B cell (primary cell): ENCODE measurements around the gene NCAPH2. TPM values are rescaled to one million over a fixed set of nuclear protein-coding genes. Genes with fewer than 3 reads are reported as not detected.

ENCODE experiments used
- ATAC-seq: fragments of 200-7000 bp; cut with Tn5 transposase; one replicate; pipeline ENCODE4 v1.10.0; 2021; ENCODE audit warnings: low read depth, mild to moderate bottlenecking, moderate number of reproducible peaks, moderate library complexity
- CTCF ChIA-PET: fragments of 350-600 bp; sonication (Branson Sonifier 250); formaldehyde crosslinking; loops from one replicate; lab custom pipeline; 2021; ENCODE audit warnings: antibody characterized with exemption, inconsistent platforms; lab: Charles Lee
- POLR2A ChIA-PET: fragments of 350-600 bp; sonication (Branson Sonifier 250); formaldehyde crosslinking; loops from one replicate; lab custom pipeline; 2021; ENCODE audit warnings: antibody characterized with exemption; lab: Charles Lee
- DNase-seq: peaks from one replicate; pipeline ENCODE4 v3.0.0; 2013
- H2AFZ ChIP-seq: 2 replicates; pipeline ENCODE4 v1.6.1; 2012; ENCODE audit warnings: mild to moderate bottlenecking, low read depth, low read length; ENCODE audit not compliant: insufficient read depth, poor library complexity, severe bottlenecking
- H3K27ac ChIP-seq, 2 donors: 1 replicate in 1 of 2; 2 replicates in 1 of 2; pipeline ENCODE4 v1.5.1; 2012 to 2013; ENCODE audit warnings: low read length in 2 of 2, mild to moderate bottlenecking in 2 of 2, moderate library complexity in 1 of 2
- H3K27me3 ChIP-seq, 4 experiments: fragments of 200-600 bp in 1 of 4; sonication (generic) in 1 of 4; replicated peaks in 1 of 4; 1 replicate in 2 of 4; 2 replicates in 2 of 4; pipeline versions ENCODE4 v1.6.1 to v1.7.0; 2013 to 2016; ENCODE audit warnings: low read length in 3 of 4, mild to moderate bottlenecking in 2 of 4, mixed read lengths in 1 of 4, moderate library complexity in 1 of 4; ENCODE audit not compliant: insufficient read depth in 4 of 4, control insufficient read depth in 3 of 4; ENCODE audit errors: control extremely low read depth in 1 of 4
- H3K36me3 ChIP-seq, 2 experiments: replicated peaks in 1 of 2; 1 replicate in 1 of 2; 2 replicates in 1 of 2; pipeline versions ENCODE4 v1.6.1 to v1.7.1; 2013; ENCODE audit warnings: low read length in 1 of 2; ENCODE audit not compliant: insufficient read depth in 2 of 2, control insufficient read depth in 1 of 2; ENCODE audit errors: control extremely low read depth in 1 of 2, extremely low read depth in 1 of 2
- H3K4me1 ChIP-seq, 2 donors: fragments of 200-600 bp in 1 of 2; sonication (generic) in 1 of 2; 1 replicate in 1 of 2; 2 replicates in 1 of 2; pipeline versions ENCODE4 v1.5.1 to v1.6.1; 2013 to 2017; ENCODE audit warnings: low read length in 2 of 2; ENCODE audit not compliant: control insufficient read depth in 2 of 2, insufficient read depth in 2 of 2
- H3K4me2 ChIP-seq: replicated peaks from 2 replicates; pipeline ENCODE3; 2012; ENCODE audit warnings: mild to moderate bottlenecking, low read depth, low read length; ENCODE audit not compliant: poor library complexity, severe bottlenecking
- H3K4me3 ChIP-seq, 5 experiments: fragments of 200-600 bp in 1 of 5; sonication (generic) in 1 of 5; 1 replicate in 3 of 5; 2 replicates in 2 of 5; pipeline versions ENCODE4 v1.5.1 to v1.7.0; 2011 to 2016; ENCODE audit warnings: low read length in 4 of 5, mild to moderate bottlenecking in 4 of 5, low read depth in 2 of 5, control low read depth in 1 of 5, moderate library complexity in 1 of 5; ENCODE audit not compliant: insufficient read depth in 1 of 5; ENCODE audit errors: control extremely low read depth in 1 of 5, extremely low read depth in 1 of 5
- H3K79me2 ChIP-seq: fragments of 200-600 bp; sonication (generic); one replicate; pipeline ENCODE4 v1.6.0; 2016; ENCODE audit warnings: low read length; ENCODE audit not compliant: control insufficient read depth, insufficient read depth
- H3K9ac ChIP-seq: fragments of 200-600 bp; sonication (generic); 2 replicates; pipeline ENCODE4 v1.6.1; 2017; ENCODE audit warnings: mild to moderate bottlenecking, low read length, moderate library complexity
- H3K9me3 ChIP-seq, 3 donors: one replicate each; pipeline versions ENCODE4 v1.6.1 to v1.7.1; 2013; ENCODE audit warnings: low read length in 2 of 3; ENCODE audit not compliant: control insufficient read depth in 2 of 3, insufficient read depth in 1 of 3; ENCODE audit errors: control extremely low read depth in 1 of 3
- H4K20me1 ChIP-seq: 2 replicates; pipeline ENCODE4 v1.6.0; 2012; ENCODE audit warnings: mild to moderate bottlenecking, low read length; ENCODE audit not compliant: insufficient read depth, control insufficient read depth, poor library complexity, severe bottlenecking
- H3K27ac Mint-ChIP-seq: one replicate; pipeline ENCODE4 v1.8.0; 2021; ENCODE audit warnings: mixed read lengths
- H3K27me3 Mint-ChIP-seq: one replicate; pipeline ENCODE4 v1.8.0; 2021; ENCODE audit warnings: mixed read lengths
- H3K4me1 Mint-ChIP-seq: one replicate; pipeline ENCODE4 v1.8.0; 2021; ENCODE audit warnings: mixed read lengths
- H3K4me3 Mint-ChIP-seq: one replicate; pipeline ENCODE4 v1.8.0; 2021; ENCODE audit warnings: mixed read lengths
- H3K9me3 Mint-ChIP-seq: one replicate; pipeline ENCODE4 v1.8.0; 2022; ENCODE audit warnings: mixed read lengths; ENCODE audit not compliant: insufficient read depth
- CTCF ChIP-seq: fragments of 200-600 bp; IDR thresholded peaks from one replicate; pipeline ENCODE4 v1.8.0; 2022; ENCODE audit warnings: antibody characterized with exemption, mild to moderate bottlenecking
- EZH2 ChIP-seq: IDR thresholded peaks from 2 replicates; pipeline ENCODE4 v1.6.1; 2012; ENCODE audit warnings: borderline replicate concordance, low read depth, mild to moderate bottlenecking, moderate library complexity, low read length; ENCODE audit not compliant: insufficient read depth, poor library complexity, severe bottlenecking
- WGBS: methylation state at CpG from one replicate; pipeline ENCODE4 v1.1.5; 2013; ENCODE audit warnings: missing lambda C conversion rate; ENCODE audit not compliant: insufficient coverage; 5-methylcytosine and 5-hydroxymethylcytosine counted together
- intact Hi-C: fragments of 100-400 bp; cut with micrococcal nuclease; formaldehyde crosslinking; loops from one replicate; pipeline ENCODE4 v1.10.0; 2022
- polyA plus RNA-seq: library from polyadenylated mRNA; depleted of rRNA; stranded (reverse); fragments of >200 nt; gene quantifications from 2 replicates; pipeline ENCODE4 v1.2.3, GENCODE V29; 2012
- total RNA-seq, 2 donors: library from RNA; stranded (reverse); fragments of 120-200 nt in 1 of 2; gene quantifications; 1 replicate in 1 of 2; 2 replicates in 1 of 2; pipeline versions ENCODE4 v1.2.3 to v1.2.4, GENCODE V29; 2013 to 2022

NCAPH2 gene
- total and polyA plus RNA-seq, 2 donors (not counting 1 experiment from before 2014, with no cell fraction given) = 47.1 to 76.9 TPM

GRCh38 chr22:50529897-50530579 lies 22.0 kb downstream of the NCAPH2 start, which contains the start of gene TYMP:
Gene TYMP (minus strand): TSS chr22:50530012. CDS start chr22:50529709, 303 bp downstream.
- H3K27ac ChIP-seq = peak within 1 kb of the TSS; percentile 99 to 100
- Mint-ChIP-seq H3K4me3 (peak within 1 kb of the TSS; percentile 95), H3K27me3 (no peaks in the 10 kb centered on the region), H3K4me1 (peaks cover 51% of the 10 kb centered on the region), H3K9me3 (no peaks in the 10 kb centered on the region), H3K27ac (peak within 1 kb of the TSS; percentile 99)
- H3K27me3 ChIP-seq = no peaks in the 10 kb centered on the region
- no peak for TF ChIP-seq EZH2
- no peak for TF ChIP-seq CTCF
- H4K20me1 ChIP-seq = peaks cover 3% of the 10 kb centered on the region
- peaks cover 22 to 65% of the 10 kb centered on the region in 2 donors for H3K4me1 ChIP-seq
- ChIA-PET CTCF (interaction anchor here (0.6 to 5.5 kb wide), 5 partner anchors 9 to 279 kb away, joined by 3 to 81 read pairs (median 4); partner anchors contain the start of genes HDAC10 and SYCE3), POLR2A (interaction anchor here (0.7 to 5.4 kb wide), 9 partner anchors 11 to 98 kb away, joined by 3 to 104 read pairs (median 5); partner anchors contain the start of genes ARSA, LMF2, NCAPH2 and SYCE3)
- H2AFZ ChIP-seq = peak within 1 kb of the TSS; percentile 62
- H3K4me2 ChIP-seq = peak within 1 kb of the TSS; percentile 84
- intact Hi-C loops = loop anchor here (1.0 to 5.0 kb wide), 3 partner anchors 22 to 339 kb away; partner anchors contain the start of gene NCAPH2
- H3K4me3 ChIP-seq = peak within 1 kb of the TSS; percentile 39 to 95 (median 95)
- H3K9ac ChIP-seq = peak within 1 kb of the TSS; percentile 97
- H3K9me3 ChIP-seq = peaks cover 0 to 9% (median 0%) of the 10 kb centered on the region in 3 donors
- WGBS = 1% methylated on average over 92 of the region's 92 CpGs
- ATAC-seq (peak; percentile 25), DNase-seq (peak; percentile 90)
- peaks cover 13% of the 10 kb centered on the region for H3K79me2 ChIP-seq
- H3K36me3 ChIP-seq = no peaks in the 10 kb centered on the region

- H3K9me3 Mint-ChIP-seq = no peaks in the 10 kb centered on the region
- POLR2A ChIA-PET = interaction anchor here (0.5 to 4.6 kb wide), 7 partner anchors 10 to 340 kb away, joined by 4 to 40 read pairs (median 18); partner anchors contain the start of genes LMF2, NCAPH2 and SYCE3
- peak overlapping the region; percentile 84 for H3K4me2 ChIP-seq
- H3K27ac Mint-ChIP-seq = peak overlapping the region; percentile 99
- peaks cover 0 to 9% (median 0%) of the 10 kb centered on the region in 3 donors for H3K9me3 ChIP-seq
- no peaks in the 10 kb centered on the region for H3K36me3 ChIP-seq
- H3K79me2 ChIP-seq = peaks cover 10% of the 10 kb centered on the region
- TF ChIP-seq EZH2 = no peak
- H3K4me3 ChIP-seq = peak overlapping the region; percentile 39 to 95 (median 95)
- H4K20me1 ChIP-seq = no peaks in the 10 kb centered on the region
- H3K27me3 ChIP-seq = no peaks in the 10 kb centered on the region
- peak overlapping the region; percentile 97 for H3K9ac ChIP-seq
- intact Hi-C loops = loop anchor here (1.0 kb wide), 2 partner anchors 22 to 339 kb away; partner anchors contain the start of gene NCAPH2
- H3K4me1 ChIP-seq = peaks cover 22 to 69% of the 10 kb centered on the region in 2 donors
- DNase-seq (no peak), ATAC-seq (no peak)
- H3K27ac ChIP-seq = peak overlapping the region; percentile 99 to 100
- 1% methylated on average over 21 of the region's 21 CpGs for WGBS
- H3K27me3 Mint-ChIP-seq = no peaks in the 10 kb centered on the region
- peak overlapping the region; percentile 62 for H2AFZ ChIP-seq
- CTCF ChIA-PET = interaction anchor here (2.1 kb wide), 1 partner anchor 10 kb away, joined by 7 read pairs; no protein-coding TSS in a partner anchor
- H3K4me3 Mint-ChIP-seq = peak overlapping the region; percentile 95
- peaks cover 54% of the 10 kb centered on the region for H3K4me1 Mint-ChIP-seq
Measured at GRCh38 chr22:50530580-50530876, 22.5 kb downstream of the NCAPH2 start.
